Caco-2 (cell line): ENCODE results near the gene EIF3L. TPM values are rescaled to one million over a fixed set of nuclear protein-coding genes. Genes with fewer than 3 reads are reported as not detected.
"Not testable (repeated sequence)": the region's sequence is repeated elsewhere in the genome, so short reads cannot be mapped to it uniquely, and the experiment has no call there.

Experiments used
- Bru-seq: library from RNA; stranded (reverse); fragments of 400-500 nt; gene quantifications from one replicate; lab custom pipeline; 2021; lab: Mats Ljungman, UMichigan
- BruChase-seq, 2 experiments: library from RNA; stranded (reverse); fragments of 400-500 nt; gene quantifications; one replicate each; lab custom pipeline; 2021; lab: Mats Ljungman, UMichigan
- BruUV-seq: library from RNA; stranded (reverse); fragments of 400-500 nt; replicated peaks from 2 replicates; lab custom pipeline; 2021; lab: Mats Ljungman, UMichigan
- CTCF ChIA-PET: fragments of 300-600 bp; sonication (Branson Sonifier 250); formaldehyde crosslinking; loops from one replicate; lab custom pipeline; 2022; ENCODE audit warnings: antibody characterized with exemption; lab: Charles Lee
- POLR2A ChIA-PET: fragments of 300-600 bp; sonication (Branson Sonifier 250); formaldehyde crosslinking; loops from one replicate; lab custom pipeline; 2022; ENCODE audit warnings: antibody characterized with exemption; lab: Charles Lee
- DNase-seq, 2 experiments: peaks; one replicate each; pipeline versions ENCODE4 v3.0.0 to v3.0.0-alpha.2; 2020 to 2022
- H3K27me3 ChIP-seq: replicated peaks from 2 replicates; pipeline ENCODE4 v1.6.0; 2011; ENCODE audit warnings: low read length; ENCODE audit not compliant: control insufficient read depth, insufficient read depth
- H3K36me3 ChIP-seq: 2 replicates; pipeline ENCODE4 v1.5.1; 2011; ENCODE audit warnings: low read length; ENCODE audit not compliant: control insufficient read depth, insufficient read depth
- H3K4me1 ChIP-seq: fragments of 250-450 bp; sonication (Bioruptor Pico); 2 replicates; pipeline ENCODE4 v1.5.1; 2020; ENCODE audit warnings: mild to moderate bottlenecking
- H3K4me3 ChIP-seq: 2 replicates; pipeline ENCODE4 v1.5.1; 2011; ENCODE audit warnings: low read depth, mild to moderate bottlenecking, control low read depth, low read length
- H3K9me3 ChIP-seq: fragments of 250-450 bp; sonication (Bioruptor Pico); 2 replicates; pipeline ENCODE4 v1.5.1; 2020; ENCODE audit warnings: mild to moderate bottlenecking, moderate library complexity
- H3K27ac Mint-ChIP-seq: one replicate; pipeline ENCODE4 v1.8.0; 2022; ENCODE audit warnings: mixed read lengths; ENCODE audit not compliant: unreplicated experiment
- H3K27me3 Mint-ChIP-seq: one replicate; pipeline ENCODE4 v1.8.0; 2022; ENCODE audit warnings: mixed read lengths; ENCODE audit not compliant: insufficient read depth, unreplicated experiment
- H3K36me3 Mint-ChIP-seq: one replicate; pipeline ENCODE4 v1.8.0; 2022; ENCODE audit warnings: mild to moderate bottlenecking, mixed read lengths; ENCODE audit not compliant: insufficient read depth, unreplicated experiment
- H3K4me1 Mint-ChIP-seq: one replicate; pipeline ENCODE4 v1.8.0; 2022; ENCODE audit warnings: low read depth, mixed read lengths; ENCODE audit not compliant: unreplicated experiment
- H3K4me3 Mint-ChIP-seq: one replicate; pipeline ENCODE4 v1.8.0; 2022; ENCODE audit warnings: mild to moderate bottlenecking, moderate library complexity, mixed read lengths; ENCODE audit not compliant: unreplicated experiment
- H3K9me3 Mint-ChIP-seq: one replicate; pipeline ENCODE4 v1.8.0; 2022; ENCODE audit warnings: mixed read lengths; ENCODE audit not compliant: unreplicated experiment
- CTCF ChIP-seq, 2 experiments: fragments of 200-600 bp in 1 of 2; IDR thresholded peaks; 1 replicate in 1 of 2; 2 replicates in 1 of 2; pipeline versions ENCODE4 v1.5.1 to v1.8.0; 2011 to 2022; ENCODE audit warnings: antibody characterized with exemption in 1 of 2, control low read depth in 1 of 2, inconsistent platforms in 1 of 2, low read depth in 1 of 2, low read length in 1 of 2, mild to moderate bottlenecking in 1 of 2, moderate library complexity in 1 of 2; ENCODE audit not compliant: insufficient read depth in 1 of 2, severe bottlenecking in 1 of 2, unreplicated experiment in 1 of 2
- intact Hi-C: fragments of 100-400 bp; cut with micrococcal nuclease; formaldehyde crosslinking; loops from one replicate; pipeline ENCODE4 v1.10.0; 2022; ENCODE audit not compliant: unreplicated experiment
- long read RNA-seq: library from polyadenylated mRNA; stranded (forward); transcript quantifications from one replicate; pipeline ENCODE4 v2.0.0, GENCODE V29; 2022
- total RNA-seq: library from RNA; stranded (reverse); gene quantifications from 2 replicates; pipeline ENCODE4 v1.2.3, GENCODE V29; 2022

EIF3L gene
- total RNA-seq (524 and 554 TPM in 2 replicates), Bru-seq, nascent RNA (percentile 90 among the genes with signal in this experiment), BruChase-seq, experiment 1, labeled RNA remaining after a 2-hour chase (percentile 84 among the genes with signal in this experiment), BruChase-seq, experiment 2, labeled RNA remaining after a 6-hour chase (percentile 90 among the genes with signal in this experiment)
- long read RNA-seq, transcript EIF3L-203 (13 exons, 3,220 nt), result major isoform, 423 of 487 reads
- long read RNA-seq, partial matches to known transcripts, result 22 of 487 reads
- long read RNA-seq, other reads (novel, unspliced or antisense), result 40 of 487 reads

- ChIA-PET POLR2A (no interaction called here), CTCF (no interaction called here)
- peaks cover 69% of the 10 kb centered on the region for H3K36me3 Mint-ChIP-seq
Measured at GRCh38 chr22:37849089-37849751, at the start of gene EIF3L. Gene EIF3L (plus strand): TSS chr22:37849419. CDS start chr22:37849450, 31 bp downstream.

DNA sequence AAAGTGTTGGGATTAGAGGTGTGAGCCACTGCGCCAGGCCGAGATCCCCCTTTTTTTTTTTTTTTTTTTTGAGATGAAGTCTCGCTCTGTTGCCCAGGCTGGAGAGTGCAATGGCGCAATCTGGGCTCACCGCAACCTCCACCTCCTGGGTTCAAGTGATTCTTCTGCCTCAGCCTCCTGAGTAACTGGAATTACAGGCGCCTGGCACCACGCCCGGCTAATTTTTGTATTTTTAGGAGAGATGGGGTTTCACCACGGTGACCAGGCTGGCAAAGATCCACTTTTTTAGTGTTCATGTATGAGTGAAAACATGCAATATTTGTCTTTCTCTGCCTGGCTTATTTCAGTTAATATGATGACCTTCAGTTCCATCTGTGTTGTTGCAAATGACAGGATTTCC is 49.2 kb upstream of the EIF3L start:
- H3K9me3 ChIP-seq, H3K4me3 ChIP-seq, POLR2A ChIA-PET, CTCF ChIA-PET, H3K9me3 Mint-ChIP-seq, BruUV-seq, DNase-seq, H3K27ac Mint-ChIP-seq, H3K27me3 ChIP-seq, H3K36me3 ChIP-seq, H3K27me3 Mint-ChIP-seq, H3K4me3 Mint-ChIP-seq: not testable (repeated sequence)
- intact Hi-C loops, result loop anchor here (5.0 to 10.0 kb wide), 2 partner anchors 53 to 155 kb away; partner anchors contain the start of genes C22orf23 and POLR2F
- Mint-ChIP-seq H3K36me3 (peaks cover 25% of the 10 kb centered on the region), H3K4me1 (peaks cover 12% of the 10 kb centered on the region)
- H3K4me1 ChIP-seq, result peaks cover 24% of the 10 kb centered on the region

More at GRCh38 chr22:37849089-37849751, at the start of gene EIF3L:
- no peak for TF ChIP-seq CTCF (IDR thresholded peaks at IDR 0.05; ENCODE audit: insufficient read depth in 1 of 2, low read depth in 1 of 2, low read length in 1 of 2, severe bottlenecking in 1 of 2, unreplicated experiment in 1 of 2)
- no peaks in the 10 kb centered on the region for H3K9me3 Mint-ChIP-seq
- Histone ChIP-seq H3K27me3 (no peaks in the 10 kb centered on the region), H3K9me3 (peaks cover 3% of the 10 kb centered on the region; the same call in 1 of the 2 replicates), H3K36me3 (peaks cover 1% of the 10 kb centered on the region; the same call in 1 of the 2 replicates), H3K4me1 (no peaks in the 10 kb centered on the region), H3K4me3 (peak within 1 kb of the TSS; percentile 77)
- DNase-seq, result peak; percentile 89 to 92
- H3K4me1 Mint-ChIP-seq, result peaks cover 7% of the 10 kb centered on the region
- intact Hi-C loops, result loop anchor here (2.0 kb wide), 1 partner anchor 14 kb away; no protein-coding TSS in a partner anchor
- no TSS peak for BruUV-seq
- H3K27me3 Mint-ChIP-seq, result no peaks in the 10 kb centered on the region
- H3K4me3 Mint-ChIP-seq, result peak within 1 kb of the TSS; percentile 95
- H3K27ac Mint-ChIP-seq, result peak within 1 kb of the TSS; percentile 91

DNA sequence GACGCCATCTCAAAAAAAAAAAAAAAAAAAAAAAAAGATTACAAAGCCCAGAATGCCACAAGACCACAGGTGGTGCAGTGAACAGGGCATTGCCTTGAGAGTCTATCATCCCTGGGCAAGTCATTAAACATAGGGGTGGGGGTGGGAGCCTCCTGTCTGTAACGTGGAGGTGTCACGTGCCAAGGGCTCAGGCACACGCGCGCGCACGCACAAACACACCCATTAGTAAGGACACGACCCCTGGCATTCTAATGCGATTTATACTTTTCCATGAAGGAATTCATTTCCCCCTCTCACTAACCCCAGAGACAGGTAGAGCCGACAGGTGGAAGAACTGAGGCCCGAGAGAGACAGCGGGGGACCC is 47.3 kb upstream of the EIF3L start:
- H3K27ac Mint-ChIP-seq, result no peak overlapping the region
- no peak for DNase-seq

More for the DNA sequence above, 47.3 kb upstream of the EIF3L start:
- TF ChIP-seq CTCF (IDR thresholded peaks at IDR 0.05; ENCODE audit: insufficient read depth in 1 of 2, low read depth in 1 of 2, low read length in 1 of 2, severe bottlenecking in 1 of 2, unreplicated experiment in 1 of 2), result no peak
- H3K9me3 ChIP-seq, result no peaks in the 10 kb centered on the region
- H3K27me3 ChIP-seq, result no peaks in the 10 kb centered on the region
- no peaks in the 10 kb centered on the region for H3K36me3 ChIP-seq
- ChIA-PET CTCF (no interaction called here), POLR2A (interaction anchor here (0.7 kb wide), 1 partner anchor 195 kb away, joined by 4 read pairs; no protein-coding TSS in a partner anchor)
- peaks cover 44% of the 10 kb centered on the region for H3K36me3 Mint-ChIP-seq
- no peaks in the 10 kb centered on the region for H3K9me3 Mint-ChIP-seq
- H3K4me3 ChIP-seq, result peak overlapping the region; percentile 46
- intact Hi-C loops, result loop anchor here (2.0 to 10.0 kb wide), 3 partner anchors 17 to 153 kb away; partner anchors contain the start of genes C22orf23 and POLR2F
- H3K4me3 Mint-ChIP-seq, result peak overlapping the region; percentile 90
- H3K4me1 ChIP-seq, result peaks cover 13% of the 10 kb centered on the region
- no peaks in the 10 kb centered on the region for H3K27me3 Mint-ChIP-seq
- no TSS peak for BruUV-seq
- peaks cover 25% of the 10 kb centered on the region for H3K4me1 Mint-ChIP-seq
